ENCODE data around the gene PLCG2.

DNA sequence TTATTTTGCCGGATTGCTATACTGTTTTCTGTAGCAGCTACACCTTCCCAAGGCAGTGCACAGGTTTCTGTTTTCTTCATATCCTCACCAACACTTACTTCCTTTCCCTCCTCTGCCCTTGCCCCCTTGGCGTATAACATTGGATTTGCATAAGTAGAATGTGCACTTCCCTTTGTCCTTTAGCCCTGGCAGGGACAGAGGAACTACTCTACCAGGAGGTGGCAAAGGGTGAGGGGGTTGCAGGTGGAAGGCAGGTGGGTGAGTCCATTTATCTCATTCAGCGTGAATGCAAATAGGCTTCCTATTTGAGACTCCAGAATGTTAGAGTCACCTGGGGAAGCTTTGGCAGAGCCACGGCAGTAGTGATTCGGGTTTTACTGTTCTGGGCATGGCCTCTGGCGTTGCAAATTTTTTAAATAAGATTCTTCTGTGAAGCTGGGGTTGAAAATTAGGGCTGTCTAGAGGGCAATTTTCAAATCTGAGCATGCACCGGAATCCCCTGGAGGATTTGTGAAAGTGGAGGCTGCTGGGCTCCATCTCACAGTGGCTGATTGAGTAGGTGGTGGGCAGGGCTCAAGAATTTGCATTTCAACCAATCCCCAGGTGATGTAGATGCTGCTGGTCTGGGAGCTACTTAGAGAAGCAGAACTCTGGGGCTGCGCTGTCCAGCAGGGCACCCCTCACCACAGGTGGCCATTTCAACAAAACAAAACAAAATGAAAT, 84.7 kb downstream of the PLCG2 start:
- TF ChIP-seq EZH2 (IDR thresholded peaks at IDR 0.05; ENCODE audit: insufficient read depth, poor library complexity, severe bottlenecking) (no peak), EZH2phosphoT487 (IDR thresholded peaks at IDR 0.05; ENCODE audit: insufficient read depth, low read depth) (no peak)

Data from GM23248 (cell line).